ENCODE measurements around the gene SLC33A1.

- TF ChIP-seq CTCF (conservative IDR thresholded peaks at IDR 0.05 in 1 of 2, IDR thresholded peaks at IDR 0.05 in 1 of 2; ENCODE audit: extremely low read depth in 1 of 2, insufficient read depth in 1 of 2, low read depth in 1 of 2, low read length in 2 of 2) (peak; percentile 2 to 53), EZH2 (IDR thresholded peaks at IDR 0.05; ENCODE audit: borderline replicate concordance, low read length) (no peak)
These were observed 16.1 kb upstream of the SLC33A1 start, which contains the start of gene GMPS for GRCh38 chr3:155870133-155870944.
